Activated naive CD4-positive, alpha-beta T cell treated with anti-CD3 and anti-CD28 coated beads for 36 hours (primary cell): ENCODE results near the gene SBF2. TPM values are rescaled to one million over a fixed set of nuclear protein-coding genes. Genes with fewer than 3 reads are reported as not detected.

Source experiments
- CTCF ChIA-PET: fragments of 350-600 bp; sonication (Branson Sonifier 250); formaldehyde crosslinking; loops from one replicate; lab custom pipeline; 2021; ENCODE audit warnings: antibody characterized with exemption; lab: Charles Lee
- DNase-seq: peaks from one replicate; pipeline ENCODE4 v3.0.0-alpha.2; 2020
- H3K27ac Mint-ChIP-seq: one replicate; pipeline ENCODE4 v1.8.0; 2021; ENCODE audit warnings: mild to moderate bottlenecking, mixed read lengths
- H3K27me3 Mint-ChIP-seq: one replicate; pipeline ENCODE4 v1.8.0; 2021; ENCODE audit warnings: low read depth, mixed read lengths
- H3K36me3 Mint-ChIP-seq: one replicate; pipeline ENCODE4 v1.8.0; 2021; ENCODE audit warnings: low read depth, mixed read lengths
- H3K4me1 Mint-ChIP-seq: one replicate; pipeline ENCODE4 v1.8.0; 2021; ENCODE audit warnings: low read depth, mixed read lengths
- H3K4me3 Mint-ChIP-seq: one replicate; pipeline ENCODE4 v1.8.0; 2021; ENCODE audit warnings: mild to moderate bottlenecking, moderate library complexity, mixed read lengths
- H3K9me3 Mint-ChIP-seq: one replicate; pipeline ENCODE4 v1.8.0; 2021; ENCODE audit warnings: mixed read lengths
- intact Hi-C: fragments of 100-400 bp; cut with micrococcal nuclease; formaldehyde crosslinking; loops from one replicate; pipeline ENCODE4 v1.15.1; 2023
- total RNA-seq, 2 experiments: library from RNA; stranded (reverse); gene quantifications; one replicate each; pipeline ENCODE4 v1.2.3, GENCODE V29; 2021

The SBF2 gene
- total RNA-seq, 2 experiments from 2014 or later = 8.7 to 9.9 TPM

GRCh38 chr11:10076458-10077141 lies 217.4 kb downstream of the SBF2 start:
- DNase-seq = peak; percentile 49
- CTCF ChIA-PET = interaction anchor here (0.6 to 1.6 kb wide), 20 partner anchors 8 to 448 kb away, joined by 3 to 7 read pairs (median 3); no protein-coding TSS in a partner anchor
- peaks cover 20% of the 10 kb centered on the region for H3K9me3 Mint-ChIP-seq
- no peak overlapping the region for H3K4me3 Mint-ChIP-seq
- intact Hi-C loops = loop anchor here (1.0 to 2.0 kb wide), 2 partner anchors 214 to 318 kb away; no protein-coding TSS in a partner anchor
- H3K36me3 Mint-ChIP-seq = peaks cover 1% of the 10 kb centered on the region
- no peaks in the 10 kb centered on the region for H3K27me3 Mint-ChIP-seq
- no peak overlapping the region for H3K27ac Mint-ChIP-seq
- no peaks in the 10 kb centered on the region for H3K4me1 Mint-ChIP-seq

DNA sequence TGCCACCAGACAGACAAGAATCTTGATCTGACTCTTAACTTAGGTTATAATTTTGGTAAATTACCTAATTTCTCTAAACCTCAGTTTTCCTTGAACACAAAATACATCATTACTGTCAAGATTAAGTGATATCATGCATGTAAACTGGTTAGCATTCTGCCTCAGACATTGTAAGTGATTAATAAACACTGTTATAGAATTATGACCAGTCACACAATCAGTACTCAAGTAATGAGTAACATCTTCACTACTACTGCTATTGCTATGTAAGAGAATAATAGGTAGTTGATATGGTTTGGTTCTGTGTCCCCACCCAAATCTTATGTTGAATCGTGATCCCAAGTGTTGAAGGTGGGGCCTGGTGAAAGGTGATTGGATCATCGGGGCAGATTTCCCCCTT lies 218.9 kb downstream of the SBF2 start:
- intact Hi-C loops = no loop called here

GRCh38 chr11:10072841-10073240 lies 221.2 kb downstream of the SBF2 start:
- H3K36me3 Mint-ChIP-seq = no peaks in the 10 kb centered on the region
- H3K27ac Mint-ChIP-seq = no peak overlapping the region
- no peaks in the 10 kb centered on the region for H3K4me1 Mint-ChIP-seq
- no peak for DNase-seq
- CTCF ChIA-PET = interaction anchor here (0.7 kb wide), 1 partner anchor 1411 kb away, joined by 3 read pairs; no protein-coding TSS in a partner anchor
- H3K4me3 Mint-ChIP-seq = no peak overlapping the region
- H3K27me3 Mint-ChIP-seq = no peaks in the 10 kb centered on the region
- peaks cover 11% of the 10 kb centered on the region for H3K9me3 Mint-ChIP-seq
- intact Hi-C loops = no loop called here

More for the DNA sequence above, 218.9 kb downstream of the SBF2 start:
- H3K4me3 Mint-ChIP-seq = no peak overlapping the region
- H3K9me3 Mint-ChIP-seq = peaks cover 19% of the 10 kb centered on the region
- H3K27me3 Mint-ChIP-seq = no peaks in the 10 kb centered on the region
- H3K36me3 Mint-ChIP-seq = no peaks in the 10 kb centered on the region
- CTCF ChIA-PET = interaction anchor here (1.2 kb wide), 1 partner anchor 15 kb away, joined by 3 read pairs; no protein-coding TSS in a partner anchor
- no peak for DNase-seq
- no peaks in the 10 kb centered on the region for H3K4me1 Mint-ChIP-seq
- no peak overlapping the region for H3K27ac Mint-ChIP-seq

- Mint-ChIP-seq H3K4me3 (no peak overlapping the region), H3K27me3 (no peaks in the 10 kb centered on the region)
- intact Hi-C loops = no loop called here
Measured at GRCh38 chr11:10072142-10072541, 221.9 kb downstream of the SBF2 start.

GRCh38 chr11:10067629-10068300 lies 226.3 kb downstream of the SBF2 start:
- no peak for DNase-seq
- intact Hi-C loops = no loop called here
- CTCF ChIA-PET = interaction anchor here (1.1 kb wide), 1 partner anchor 9 kb away, joined by 3 read pairs; no protein-coding TSS in a partner anchor
- Mint-ChIP-seq H3K27me3 (no peaks in the 10 kb centered on the region), H3K27ac (no peak overlapping the region), H3K9me3 (peaks cover 16% of the 10 kb centered on the region), H3K4me3 (no peak overlapping the region), H3K4me1 (no peaks in the 10 kb centered on the region), H3K36me3 (peaks cover 2% of the 10 kb centered on the region)

More at GRCh38 chr11:10072142-10072541, 221.9 kb downstream of the SBF2 start:
- no peaks in the 10 kb centered on the region for H3K36me3 Mint-ChIP-seq
- CTCF ChIA-PET = no interaction called here
- H3K4me1 Mint-ChIP-seq = no peaks in the 10 kb centered on the region
- H3K9me3 Mint-ChIP-seq = peaks cover 11% of the 10 kb centered on the region
- no peak for DNase-seq
- no peak overlapping the region for H3K27ac Mint-ChIP-seq

GRCh38 chr11:10066441-10066840 lies 227.6 kb downstream of the SBF2 start:
- CTCF ChIA-PET = no interaction called here
- Mint-ChIP-seq H3K27ac (no peak overlapping the region), H3K36me3 (peaks cover 5% of the 10 kb centered on the region), H3K27me3 (no peaks in the 10 kb centered on the region), H3K4me1 (no peaks in the 10 kb centered on the region), H3K9me3 (peaks cover 26% of the 10 kb centered on the region), H3K4me3 (no peak overlapping the region)
- intact Hi-C loops = no loop called here
- DNase-seq = no peak

GRCh38 chr11:10064828-10065227 lies 229.2 kb downstream of the SBF2 start:
- Mint-ChIP-seq H3K27ac (no peak overlapping the region), H3K27me3 (no peaks in the 10 kb centered on the region), H3K36me3 (peaks cover 12% of the 10 kb centered on the region), H3K9me3 (peaks cover 29% of the 10 kb centered on the region), H3K4me1 (no peaks in the 10 kb centered on the region), H3K4me3 (no peak overlapping the region)
- CTCF ChIA-PET = no interaction called here
- DNase-seq = no peak
- intact Hi-C loops = no loop called here

DNA sequence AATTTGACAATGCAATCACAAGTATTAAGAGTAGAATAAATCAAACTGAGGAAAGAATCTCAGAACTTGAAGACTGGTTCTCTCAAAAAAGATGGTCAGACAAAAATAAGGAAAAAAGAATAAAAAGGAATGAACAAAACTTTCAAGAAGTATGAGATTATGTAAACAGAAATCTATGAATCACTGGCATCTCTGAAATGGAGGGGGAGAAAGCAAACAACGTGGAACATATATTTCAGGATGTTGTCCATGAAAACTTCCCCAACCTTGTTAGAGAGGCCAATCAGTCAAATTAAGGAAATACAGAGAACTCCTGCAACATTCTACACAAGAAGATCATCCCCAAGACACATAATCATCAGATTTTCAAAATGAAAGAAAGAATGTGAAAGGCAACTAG lies 235.7 kb downstream of the SBF2 start:
- intact Hi-C loops = no loop called here
- H3K9me3 Mint-ChIP-seq = peaks cover 40% of the 10 kb centered on the region
- no peak overlapping the region for H3K4me3 Mint-ChIP-seq
- peaks cover 18% of the 10 kb centered on the region for H3K36me3 Mint-ChIP-seq
- no peaks in the 10 kb centered on the region for H3K27me3 Mint-ChIP-seq
- CTCF ChIA-PET = interaction anchor here (1.1 kb wide), 1 partner anchor 18 kb away, joined by 3 read pairs; no protein-coding TSS in a partner anchor
- no peak for DNase-seq
- no peaks in the 10 kb centered on the region for H3K4me1 Mint-ChIP-seq
- no peak overlapping the region for H3K27ac Mint-ChIP-seq

- Mint-ChIP-seq H3K9me3 (peaks cover 3% of the 10 kb centered on the region), H3K36me3 (no peaks in the 10 kb centered on the region), H3K4me3 (no peak overlapping the region), H3K27me3 (no peaks in the 10 kb centered on the region), H3K27ac (no peak overlapping the region), H3K4me1 (no peaks in the 10 kb centered on the region)
- intact Hi-C loops = no loop called here
- DNase-seq = no peak
- CTCF ChIA-PET = no interaction called here
Measured at GRCh38 chr11:10051868-10052586, 242.0 kb downstream of the SBF2 start.

DNA sequence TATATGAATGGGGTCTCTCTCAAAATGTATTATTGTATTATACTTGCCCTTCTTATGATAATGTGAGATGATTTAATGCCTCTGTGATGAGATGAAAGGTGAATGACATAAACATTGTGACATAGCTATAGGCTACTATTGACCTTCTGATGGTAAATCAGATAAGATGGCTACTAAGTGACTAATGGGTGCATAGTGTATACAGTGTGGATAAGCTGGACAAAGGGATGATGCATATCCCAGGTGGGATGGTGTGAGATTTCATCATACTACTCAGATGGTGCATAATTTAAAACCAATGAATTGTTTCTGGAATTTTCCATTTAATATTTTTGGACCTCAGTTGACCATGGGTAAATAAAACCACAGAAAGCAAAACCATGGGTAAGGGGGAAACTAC lies 243.5 kb downstream of the SBF2 start:
- intact Hi-C loops = no loop called here
- H3K4me1 Mint-ChIP-seq = no peaks in the 10 kb centered on the region
- H3K27me3 Mint-ChIP-seq = no peaks in the 10 kb centered on the region
- no peaks in the 10 kb centered on the region for H3K36me3 Mint-ChIP-seq
- H3K9me3 Mint-ChIP-seq = peaks cover 3% of the 10 kb centered on the region
- no peak overlapping the region for H3K27ac Mint-ChIP-seq
- no peak for DNase-seq
- CTCF ChIA-PET = no interaction called here
- no peak overlapping the region for H3K4me3 Mint-ChIP-seq

DNA sequence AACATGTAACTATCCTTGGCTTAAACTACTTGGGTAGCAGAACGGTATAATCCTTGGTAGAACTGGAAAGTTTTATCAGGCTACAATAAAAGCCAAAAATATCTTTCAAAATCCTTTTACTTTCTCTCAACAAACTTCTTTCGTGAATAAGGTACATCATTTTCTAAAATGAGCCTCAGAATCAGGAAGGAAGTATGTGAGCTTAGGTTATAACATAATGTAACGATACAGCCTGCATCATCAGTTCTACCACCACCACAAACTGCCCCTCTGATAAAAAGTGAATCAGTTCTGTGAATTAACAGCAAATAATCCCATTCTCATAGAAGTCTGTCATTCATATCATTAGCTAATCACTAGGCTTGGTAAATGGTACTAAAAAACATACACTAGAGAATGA lies 244.3 kb downstream of the SBF2 start:
- Mint-ChIP-seq H3K27ac (no peak overlapping the region), H3K4me1 (no peaks in the 10 kb centered on the region), H3K9me3 (peaks cover 6% of the 10 kb centered on the region), H3K4me3 (no peak overlapping the region), H3K36me3 (peaks cover under 1% of the 10 kb centered on the region), H3K27me3 (no peaks in the 10 kb centered on the region)
- CTCF ChIA-PET = no interaction called here
- DNase-seq = no peak
- intact Hi-C loops = no loop called here

DNA sequence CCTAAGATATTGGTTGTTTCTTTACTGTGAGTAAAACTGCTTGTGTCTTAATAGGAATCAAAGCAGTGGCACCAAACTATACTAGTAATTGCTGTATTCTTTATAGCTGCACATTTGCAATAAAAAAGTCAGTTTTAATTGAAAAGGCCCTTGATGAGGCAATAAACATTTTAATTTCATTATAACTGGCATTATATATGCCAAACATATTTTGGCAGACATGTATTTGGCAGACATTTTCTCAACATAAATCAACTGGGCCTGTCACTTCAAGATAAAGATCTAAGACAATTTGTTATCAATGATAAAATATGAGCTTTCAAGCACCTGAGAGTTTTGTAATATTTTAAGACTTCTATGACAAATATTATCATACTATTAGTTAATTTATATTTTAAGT lies 245.7 kb downstream of the SBF2 start:
- CTCF ChIA-PET = interaction anchor here (0.7 to 0.8 kb wide), 2 partner anchors 9 to 29 kb away, joined by 3 read pairs; no protein-coding TSS in a partner anchor
- H3K27ac Mint-ChIP-seq = no peak overlapping the region
- H3K9me3 Mint-ChIP-seq = peaks cover 15% of the 10 kb centered on the region
- no peak overlapping the region for H3K4me3 Mint-ChIP-seq
- H3K36me3 Mint-ChIP-seq = peaks cover 5% of the 10 kb centered on the region
- intact Hi-C loops = no loop called here
- DNase-seq = no peak
- H3K27me3 Mint-ChIP-seq = no peaks in the 10 kb centered on the region
- H3K4me1 Mint-ChIP-seq = no peaks in the 10 kb centered on the region
